HG03060 (cell line): ENCODE data around the gene CEP43.
A peak's percentile ranks its signal among the peaks of the same experiment; 100 is the strongest.

ENCODE experiments used
- ATAC-seq: cut with Tn5 transposase; IDR thresholded peaks from one replicate; pipeline ENCODE4 v1.9.1; 2021; ENCODE audit warnings: low read depth, moderate number of reproducible peaks; ENCODE audit not compliant: unreplicated experiment

Gene CEP43

DNA sequence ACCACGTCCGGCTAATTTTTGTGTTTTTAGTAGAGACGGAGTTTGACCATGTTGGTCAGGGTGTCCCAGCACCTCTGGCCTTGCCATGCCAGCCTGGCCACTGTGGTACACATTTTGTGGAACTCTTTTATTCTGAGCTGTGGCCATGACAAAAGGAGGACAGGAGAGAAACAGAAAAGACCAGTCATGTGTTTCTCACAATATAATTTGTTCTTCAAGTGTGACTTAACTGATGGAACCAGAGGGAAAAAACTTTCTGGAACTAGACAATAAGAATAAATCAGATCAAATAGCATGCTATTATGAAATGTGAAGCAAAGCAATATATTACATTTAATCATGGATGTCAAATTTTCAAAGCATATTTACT lies 38.6 kb upstream of the CEP43 start:
- ATAC-seq: no peak

- no peak for ATAC-seq
These were observed 32.9 kb upstream of the CEP43 start for GRCh38 chr6:166966268-166966667.

- no peak for ATAC-seq
These were observed 29.7 kb upstream of the CEP43 start for GRCh38 chr6:166969390-166970002.

GRCh38 chr6:166970091-166970490 lies 29.1 kb upstream of the CEP43 start:
- no peak for ATAC-seq

- ATAC-seq: no peak
These were observed 28.4 kb upstream of the CEP43 start for GRCh38 chr6:166970776-166971175.

- ATAC-seq: no peak
These were observed 27.9 kb upstream of the CEP43 start for GRCh38 chr6:166971271-166971670.

DNA sequence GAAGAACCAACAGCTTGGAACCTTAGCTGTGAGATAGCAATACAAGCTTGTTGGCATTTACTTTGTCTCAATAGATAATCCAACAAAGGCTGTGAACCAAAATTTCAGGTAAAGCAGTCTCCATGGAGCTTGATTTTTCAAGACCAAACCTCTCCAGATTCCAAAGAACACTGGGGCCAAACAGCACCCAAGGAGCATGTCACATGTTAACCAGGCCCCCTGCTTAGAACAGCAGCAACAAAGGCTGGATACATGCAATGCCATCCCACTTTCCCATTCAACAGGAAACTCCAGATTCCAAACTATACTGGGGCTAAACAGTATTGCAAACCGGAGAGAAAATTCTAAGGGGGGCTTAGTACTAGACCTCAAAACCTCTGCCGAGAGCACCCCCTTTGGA lies 27.1 kb upstream of the CEP43 start:
- no peak for ATAC-seq

- no peak for ATAC-seq
These were observed 22.6 kb upstream of the CEP43 start for GRCh38 chr6:166976636-166977035.

DNA sequence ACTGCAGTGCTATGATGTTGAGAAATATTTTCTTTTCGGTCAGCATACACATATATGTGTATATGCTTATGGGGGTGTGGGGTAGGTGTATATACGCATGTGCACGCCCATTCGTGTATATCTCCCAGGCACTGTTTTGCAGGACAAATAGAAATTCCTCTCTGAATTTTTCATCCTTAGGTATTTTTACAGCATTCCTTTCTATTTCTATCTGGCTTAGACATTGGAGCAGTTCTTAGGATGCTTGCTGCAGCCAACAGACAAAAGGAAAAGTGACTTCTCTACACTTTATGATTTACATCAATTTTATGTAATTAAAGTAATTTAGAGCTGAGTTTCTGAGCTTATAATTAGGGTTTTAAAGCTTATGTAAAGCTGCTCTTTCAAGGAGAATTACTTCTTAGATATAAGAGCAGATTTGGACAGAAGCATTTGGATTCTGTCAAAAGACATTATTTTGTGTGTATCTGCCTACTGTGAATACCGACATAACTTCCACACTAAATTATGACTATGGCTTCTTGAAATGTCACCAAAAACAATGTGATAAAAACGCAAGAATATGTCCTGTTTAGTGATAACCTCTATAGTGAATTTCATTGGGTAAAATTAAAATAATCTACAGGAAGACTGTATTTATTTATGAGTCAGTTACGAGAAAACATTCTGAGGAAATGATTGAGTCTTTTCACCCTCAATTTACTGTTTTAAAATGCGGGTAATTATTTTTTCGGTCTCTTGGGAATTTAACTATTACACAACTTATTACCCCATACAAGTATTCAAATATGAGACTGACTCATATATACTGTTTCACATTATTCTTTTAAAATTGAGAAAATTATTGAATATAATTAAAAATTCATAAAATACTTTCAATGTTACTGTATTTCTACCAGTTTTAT lies 21.3 kb upstream of the CEP43 start:
- ATAC-seq: no peak

GRCh38 chr6:166980738-166981137 lies 18.5 kb upstream of the CEP43 start:
- no peak for ATAC-seq

DNA sequence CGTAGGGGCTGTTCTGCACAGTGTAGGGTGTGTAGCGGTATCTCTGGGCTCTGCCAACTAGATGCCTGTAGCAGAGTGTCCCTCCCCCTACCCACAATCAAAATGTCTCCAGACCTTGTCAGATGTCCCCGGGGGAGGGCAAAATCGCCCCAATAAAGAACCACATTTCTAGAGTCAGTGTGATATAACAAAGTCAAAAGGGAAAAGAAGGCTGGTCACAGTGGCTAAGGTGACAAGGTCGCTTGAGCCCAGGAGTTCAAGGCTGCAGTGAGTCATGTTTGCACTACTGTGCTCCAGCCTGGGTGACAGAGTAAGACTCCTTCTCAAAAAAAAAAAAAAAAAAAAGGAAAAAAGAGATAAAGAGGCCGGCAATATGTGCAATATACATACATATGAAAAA lies 11.7 kb upstream of the CEP43 start:
- no peak for ATAC-seq

DNA sequence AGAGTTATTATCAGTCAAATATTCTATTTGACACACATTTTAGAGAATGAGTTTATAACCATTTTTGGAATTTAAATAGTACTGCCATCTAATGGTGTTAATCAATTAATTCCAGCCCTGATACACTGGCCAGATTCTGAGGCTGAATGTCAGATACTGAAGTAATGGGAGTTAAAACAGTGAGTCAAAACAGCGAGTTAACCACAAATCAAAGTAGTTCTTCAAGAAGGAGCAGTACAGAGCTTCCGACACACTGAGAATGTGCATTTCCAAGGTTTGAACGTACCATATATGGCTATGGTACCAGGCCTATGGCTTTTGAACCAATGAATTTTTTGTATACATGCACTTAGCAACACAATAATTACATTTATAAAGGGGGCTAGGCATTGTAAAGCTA lies 11.3 kb upstream of the CEP43 start:
- ATAC-seq: no peak

- no peak for ATAC-seq
These were observed 10.5 kb upstream of the CEP43 start for GRCh38 chr6:166988674-166989201.

DNA sequence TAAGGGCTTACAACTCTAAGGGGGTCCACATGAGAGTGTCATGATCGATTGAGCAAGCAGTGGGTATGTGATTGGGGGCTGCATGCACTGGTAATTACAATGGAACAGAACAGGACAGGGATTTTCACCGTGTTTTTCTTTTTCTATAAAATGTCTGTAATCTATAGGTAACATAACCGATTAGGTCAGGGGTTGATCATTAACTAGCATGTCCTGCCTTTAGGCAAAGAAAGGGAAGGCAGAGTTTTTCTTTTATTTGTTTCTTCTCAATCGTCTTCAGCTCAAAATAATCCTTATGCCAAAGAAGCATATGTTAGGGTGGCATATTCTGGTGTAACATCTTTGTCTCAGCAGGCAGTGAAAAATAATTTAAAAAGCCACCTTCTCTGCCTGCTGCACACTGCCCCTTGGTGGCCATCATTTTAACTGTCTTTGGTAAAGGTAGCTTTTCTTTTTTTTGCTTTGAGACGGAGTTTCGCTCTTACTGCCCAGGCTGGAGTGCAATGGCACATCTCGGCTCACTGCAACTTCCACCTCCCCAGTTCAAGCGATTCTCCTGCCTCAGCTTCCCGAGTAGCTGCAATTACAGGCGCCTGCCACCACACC lies 9.7 kb upstream of the CEP43 start:
- peak; percentile 77 for ATAC-seq

- ATAC-seq: no peak
These were observed 2.8 kb upstream of the CEP43 start for GRCh38 chr6:166996406-166996805.

GRCh38 chr6:166997348-166997747 lies 1.8 kb upstream of the CEP43 start:
- no peak for ATAC-seq

DNA sequence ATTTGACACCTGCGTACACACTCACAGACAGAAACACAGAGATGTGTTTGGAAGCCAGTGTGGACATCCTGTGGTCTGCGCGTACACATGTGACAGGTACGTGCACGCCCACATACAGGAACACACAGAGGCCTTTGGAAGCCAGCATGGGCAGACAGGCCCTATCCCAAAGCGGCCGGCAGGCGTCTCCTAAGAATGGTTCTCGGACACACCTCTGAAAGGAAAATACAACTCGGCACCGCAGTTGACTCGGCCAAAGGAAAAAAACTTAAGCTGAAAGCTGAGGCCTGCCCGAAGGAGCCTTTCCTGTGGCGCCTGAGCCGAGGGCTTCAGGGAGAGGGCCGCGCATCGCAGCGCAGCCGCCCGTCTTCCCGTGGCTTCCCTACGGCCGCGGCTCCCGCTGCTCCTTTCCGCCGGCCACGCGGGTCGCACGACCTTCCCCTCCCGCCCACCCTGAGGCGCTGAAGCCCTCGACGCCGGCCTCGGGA lies 1.4 kb upstream of the CEP43 start:
- ATAC-seq: no peak

GRCh38 chr6:166998256-166999144 lies 697 bp upstream of the CEP43 start:
- ATAC-seq: peak; percentile 6

GRCh38 chr6:166999884-167000253 lies 672 bp downstream of the CEP43 start:
- ATAC-seq: no peak

GRCh38 chr6:167000759-167001158 lies 1.6 kb downstream of the CEP43 start:
- no peak for ATAC-seq
